ENCODE results near the gene SRCIN1.
A peak's percentile ranks its signal among the peaks of the same experiment; 100 is the strongest.

The SRCIN1 gene

DNA sequence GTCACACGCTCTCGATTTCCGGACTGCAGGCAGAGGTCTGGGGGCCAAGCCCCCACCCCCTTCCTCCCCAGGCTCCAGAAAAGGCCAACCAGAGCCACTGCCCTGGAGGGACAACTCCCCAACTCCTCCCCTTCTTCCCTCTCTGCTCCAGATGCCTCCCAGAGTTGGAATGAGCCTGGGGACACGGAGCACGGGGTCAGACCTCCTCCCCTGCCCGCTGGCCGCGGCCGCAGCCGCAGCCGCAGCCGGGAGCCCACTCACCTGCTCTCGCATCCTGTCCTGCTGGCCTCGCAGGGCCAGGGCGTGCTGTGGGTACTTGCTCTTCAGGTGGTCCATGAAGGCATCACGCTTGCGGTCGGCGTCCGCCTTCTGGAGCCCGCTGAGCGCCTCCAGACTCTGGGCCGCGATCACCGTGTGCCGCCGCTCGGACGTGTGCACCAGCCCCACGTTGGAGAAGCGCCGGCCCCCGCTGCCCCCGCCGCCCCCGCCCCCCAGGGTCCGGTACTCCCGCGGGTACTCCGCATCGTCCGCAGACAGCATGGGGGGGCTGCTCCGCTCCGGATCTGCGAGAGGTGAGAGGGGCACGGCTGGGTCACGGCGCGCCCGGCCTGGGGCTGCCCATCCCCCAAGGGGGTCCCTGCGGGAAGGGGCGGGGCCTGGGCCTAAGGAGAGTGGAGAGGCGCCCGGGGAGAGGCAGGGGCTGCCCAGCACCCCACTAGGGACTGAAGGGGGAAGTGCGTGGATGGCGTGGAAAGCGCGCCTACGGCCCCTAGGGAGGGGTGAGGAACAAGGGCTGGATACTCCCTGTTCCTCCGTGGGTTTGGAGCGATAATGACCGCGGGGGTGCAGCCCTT is 27.3 kb downstream of the SRCIN1 start:
- Histone ChIP-seq H3K4me3 (ENCODE audit: extremely low read depth, insufficient read depth, low read length, poor library complexity, severe bottlenecking) (peak overlapping the region; percentile 23), H3K4me1 (ENCODE audit: control insufficient read depth, insufficient read depth, low read length, poor library complexity, severe bottlenecking) (peaks cover 19% of the 10 kb centered on the region), H3K36me3 (ENCODE audit: control insufficient read depth, insufficient read depth, low read length) (no peaks in the 10 kb centered on the region), H3K9me3 (ENCODE audit: control insufficient read depth, low read length) (no peaks in the 10 kb centered on the region), H3K27ac (ENCODE audit: low read depth, low read length, severe bottlenecking) (no peak overlapping the region)
- WGBS, 2 experiments (ENCODE audit: insufficient coverage in 2 of 2), result 1 to 2% methylated on average over 28 to 44 of the region's 63 CpGs

DNA sequence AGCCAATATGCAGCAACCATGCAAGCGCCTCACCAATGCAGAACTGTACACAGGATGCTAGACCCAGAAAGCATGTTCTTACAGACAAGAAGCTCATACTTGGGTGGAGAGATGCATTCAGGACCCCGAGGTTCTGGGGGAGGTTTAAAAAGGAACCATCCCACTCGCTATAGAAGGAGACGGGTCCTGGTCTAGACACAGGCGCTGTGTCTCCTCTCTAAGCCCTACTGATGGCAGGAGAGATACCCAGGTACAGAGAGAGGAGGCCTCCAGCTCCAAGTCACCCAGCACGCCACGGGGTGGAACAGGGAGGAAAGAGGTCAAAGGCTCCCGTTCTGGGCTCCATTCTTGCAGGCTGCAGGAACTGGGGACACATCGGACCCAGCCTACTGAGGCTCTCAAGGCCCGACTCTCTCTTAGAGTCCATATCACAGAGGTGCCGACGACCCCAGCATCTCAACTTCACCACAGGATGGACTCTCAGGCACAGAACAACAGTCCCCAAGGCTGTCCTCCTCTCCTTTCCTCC is 28.0 kb downstream of the SRCIN1 start:
- H3K4me3 ChIP-seq (ENCODE audit: extremely low read depth, insufficient read depth, low read length, poor library complexity, severe bottlenecking), result peak overlapping the region; percentile 23
- H3K27ac ChIP-seq (ENCODE audit: low read depth, low read length, severe bottlenecking), result no peak overlapping the region
- WGBS, 2 experiments (ENCODE audit: insufficient coverage in 2 of 2), result 34 to 53% methylated on average over 11 to 12 of the region's 12 CpGs

GRCh38 chr17:38577244-38577643 is 28.5 kb downstream of the SRCIN1 start:
- Histone ChIP-seq H3K4me3 (ENCODE audit: extremely low read depth, insufficient read depth, low read length, poor library complexity, severe bottlenecking) (no peak overlapping the region), H3K4me1 (ENCODE audit: control insufficient read depth, insufficient read depth, low read length, poor library complexity, severe bottlenecking) (peaks cover 22% of the 10 kb centered on the region), H3K9me3 (ENCODE audit: control insufficient read depth, low read length) (no peaks in the 10 kb centered on the region), H3K36me3 (ENCODE audit: control insufficient read depth, insufficient read depth, low read length) (no peaks in the 10 kb centered on the region), H3K27ac (ENCODE audit: low read depth, low read length, severe bottlenecking) (no peak overlapping the region)
- WGBS, 2 experiments (ENCODE audit: insufficient coverage in 2 of 2), result 71 to 80% methylated on average over 1 to 3 of the region's 3 CpGs

More for the DNA sequence above, 28.0 kb downstream of the SRCIN1 start:
- Histone ChIP-seq H3K4me1 (ENCODE audit: control insufficient read depth, insufficient read depth, low read length, poor library complexity, severe bottlenecking) (peaks cover 22% of the 10 kb centered on the region), H3K36me3 (ENCODE audit: control insufficient read depth, insufficient read depth, low read length) (no peaks in the 10 kb centered on the region), H3K9me3 (ENCODE audit: control insufficient read depth, low read length) (no peaks in the 10 kb centered on the region)

GRCh38 chr17:38575781-38576180 is 30.0 kb downstream of the SRCIN1 start:
- H3K9me3 ChIP-seq (ENCODE audit: control insufficient read depth, low read length), result no peaks in the 10 kb centered on the region
- no peak overlapping the region for H3K27ac ChIP-seq (ENCODE audit: low read depth, low read length, severe bottlenecking)
- no peak overlapping the region for H3K4me3 ChIP-seq (ENCODE audit: extremely low read depth, insufficient read depth, low read length, poor library complexity, severe bottlenecking)
- 36 to 70% methylated on average over 1 of the region's 5 CpGs for WGBS, 2 experiments (ENCODE audit: insufficient coverage in 2 of 2)
- peaks cover 26% of the 10 kb centered on the region for H3K4me1 ChIP-seq (ENCODE audit: control insufficient read depth, insufficient read depth, low read length, poor library complexity, severe bottlenecking)
- no peaks in the 10 kb centered on the region for H3K36me3 ChIP-seq (ENCODE audit: control insufficient read depth, insufficient read depth, low read length)

- Histone ChIP-seq H3K27ac (ENCODE audit: low read depth, low read length, severe bottlenecking) (no peak overlapping the region), H3K9me3 (ENCODE audit: control insufficient read depth, low read length) (no peaks in the 10 kb centered on the region), H3K4me3 (ENCODE audit: extremely low read depth, insufficient read depth, low read length, poor library complexity, severe bottlenecking) (no peak overlapping the region), H3K36me3 (ENCODE audit: control insufficient read depth, insufficient read depth, low read length) (no peaks in the 10 kb centered on the region), H3K4me1 (ENCODE audit: control insufficient read depth, insufficient read depth, low read length, poor library complexity, severe bottlenecking) (peaks cover 21% of the 10 kb centered on the region)
- 50 to 65% methylated on average over 8 to 9 of the region's 13 CpGs for WGBS, 2 experiments (ENCODE audit: insufficient coverage in 2 of 2)
Measured at GRCh38 chr17:38574712-38575111, 31.0 kb downstream of the SRCIN1 start.

DNA sequence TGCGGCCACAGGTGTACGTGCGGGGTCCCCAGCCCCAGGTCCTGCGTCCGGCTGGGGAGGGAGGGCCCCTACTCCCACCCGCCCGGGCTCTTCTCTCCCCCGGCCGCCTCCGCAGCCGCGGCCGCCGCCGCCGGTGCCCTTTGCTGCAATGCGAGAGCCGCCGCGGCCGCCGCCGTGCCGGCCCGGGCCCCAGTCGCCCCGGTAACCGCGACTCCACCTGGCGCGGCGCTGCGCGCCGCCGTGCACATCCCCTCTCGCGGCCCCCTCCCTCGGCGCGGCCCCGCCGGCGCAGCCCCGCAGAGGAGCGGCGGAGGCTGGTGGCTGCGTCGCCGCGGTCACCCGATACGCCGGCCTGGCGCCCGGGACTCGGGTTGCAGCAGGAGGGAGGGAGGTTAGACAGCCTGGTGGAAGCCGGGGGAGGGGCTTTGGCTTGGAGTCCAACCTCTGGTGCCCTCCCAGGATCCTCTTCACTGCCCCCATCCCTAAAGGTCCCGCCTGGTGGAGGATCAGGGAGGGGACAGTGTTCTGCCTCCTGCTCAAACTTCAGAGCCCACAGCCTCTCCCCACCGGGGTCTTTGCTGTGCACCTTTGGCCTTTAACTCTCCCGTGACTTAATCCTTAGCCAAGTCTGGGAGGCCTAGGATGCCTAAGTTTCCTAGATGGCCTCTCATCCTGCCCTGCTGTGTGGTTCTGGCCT is 32.9 kb downstream of the SRCIN1 start:
- H3K4me1 ChIP-seq (ENCODE audit: control insufficient read depth, insufficient read depth, low read length, poor library complexity, severe bottlenecking), result peaks cover 11% of the 10 kb centered on the region
- H3K27ac ChIP-seq (ENCODE audit: low read depth, low read length, severe bottlenecking), result no peak overlapping the region
- no peaks in the 10 kb centered on the region for H3K36me3 ChIP-seq (ENCODE audit: control insufficient read depth, insufficient read depth, low read length)
- WGBS, 2 experiments (ENCODE audit: insufficient coverage in 2 of 2), result 0 to 1% methylated on average over 12 to 25 of the region's 61 CpGs
- peak overlapping the region; percentile 27 for H3K4me3 ChIP-seq (ENCODE audit: extremely low read depth, insufficient read depth, low read length, poor library complexity, severe bottlenecking)
- H3K9me3 ChIP-seq (ENCODE audit: control insufficient read depth, low read length), result no peaks in the 10 kb centered on the region

DNA sequence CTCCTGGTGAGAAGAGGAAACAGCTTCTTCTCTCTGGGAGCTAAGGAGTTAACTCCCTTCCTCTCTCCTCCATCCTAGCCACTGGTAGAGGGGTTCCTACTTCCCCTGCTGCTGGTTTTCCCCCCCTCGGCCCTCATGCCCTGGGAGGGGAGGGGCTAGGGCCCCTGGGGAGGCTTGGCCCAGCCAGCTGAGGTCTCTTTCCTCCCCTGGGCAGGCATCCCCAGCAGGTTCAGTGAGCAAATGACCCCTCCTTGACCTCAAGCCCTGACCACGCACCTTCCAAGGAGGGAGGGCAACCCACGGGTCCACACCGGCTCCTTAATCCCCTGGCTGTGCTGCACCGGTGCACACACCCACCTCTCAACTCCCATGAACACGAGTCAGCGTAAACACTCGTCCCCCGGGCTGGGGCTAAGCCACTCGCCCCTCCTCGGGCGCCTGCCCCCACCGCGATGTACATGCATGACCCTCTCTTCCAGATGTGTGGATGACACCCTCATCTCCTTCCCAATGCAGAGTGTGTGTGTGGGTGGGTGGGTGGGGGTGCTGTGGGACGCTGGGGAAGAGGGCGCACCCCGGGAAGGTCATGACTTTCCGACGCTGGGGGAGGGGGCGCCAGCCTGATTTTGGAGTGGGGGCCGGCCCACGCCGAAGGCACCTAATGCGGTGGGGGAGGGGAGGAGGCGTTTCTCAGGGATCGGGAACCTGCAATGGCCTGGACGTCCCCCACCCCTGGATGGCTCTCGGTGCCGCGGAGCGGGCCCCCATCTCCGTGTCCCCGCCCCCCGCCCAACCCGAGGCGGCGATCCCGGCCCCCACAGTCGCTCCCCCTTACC is 33.7 kb downstream of the SRCIN1 start:
- Histone ChIP-seq H3K9me3 (ENCODE audit: control insufficient read depth, low read length) (no peaks in the 10 kb centered on the region), H3K4me3 (ENCODE audit: extremely low read depth, insufficient read depth, low read length, poor library complexity, severe bottlenecking) (peak overlapping the region; percentile 27), H3K4me1 (ENCODE audit: control insufficient read depth, insufficient read depth, low read length, poor library complexity, severe bottlenecking) (peaks cover 7% of the 10 kb centered on the region), H3K36me3 (ENCODE audit: control insufficient read depth, insufficient read depth, low read length) (no peaks in the 10 kb centered on the region), H3K27ac (ENCODE audit: low read depth, low read length, severe bottlenecking) (no peak overlapping the region)
- WGBS, 2 experiments (ENCODE audit: insufficient coverage in 2 of 2), result 3 to 6% methylated on average over 12 to 17 of the region's 39 CpGs

DNA sequence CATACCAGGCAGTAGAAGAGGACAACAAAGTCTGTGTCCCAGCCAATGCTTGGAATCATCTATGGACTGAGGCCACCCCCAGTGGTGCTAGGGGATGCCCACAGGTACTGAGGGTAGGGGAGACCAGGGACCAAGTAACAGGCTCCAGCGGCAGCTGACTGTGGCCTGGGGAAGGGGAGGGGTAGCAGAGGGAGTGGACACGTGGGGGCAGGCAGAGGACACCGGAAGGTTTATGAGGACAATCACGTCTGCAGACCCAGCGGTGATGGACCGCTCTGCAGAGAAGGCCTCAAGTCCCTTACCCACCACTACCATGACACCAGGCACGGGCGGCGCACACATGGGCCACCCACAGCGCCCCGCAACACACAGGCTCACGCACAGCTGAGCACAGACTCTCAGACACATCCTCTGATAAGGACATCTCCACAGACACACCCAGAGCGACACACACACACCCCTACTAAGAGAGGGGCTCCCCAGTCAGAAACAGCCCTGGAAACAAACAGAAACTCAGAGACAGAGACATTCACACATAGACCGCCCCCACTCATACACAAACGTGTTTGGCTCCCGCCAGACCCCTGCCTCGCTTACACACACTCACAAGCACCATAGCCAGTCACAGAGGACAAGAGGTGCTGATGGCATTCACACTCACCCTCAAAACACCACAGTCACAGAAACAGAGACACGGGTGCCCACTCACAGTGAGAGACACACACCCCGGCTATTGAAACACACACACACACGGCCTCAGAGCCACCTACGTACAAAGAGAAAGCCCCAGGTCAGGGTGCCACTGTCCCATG is 35.8 kb downstream of the SRCIN1 start:
- peaks cover 15% of the 10 kb centered on the region for H3K4me1 ChIP-seq (ENCODE audit: control insufficient read depth, insufficient read depth, low read length, poor library complexity, severe bottlenecking)
- WGBS, 2 experiments (ENCODE audit: insufficient coverage in 2 of 2), result 79 to 81% methylated on average over 10 to 12 of the region's 21 CpGs
- H3K36me3 ChIP-seq (ENCODE audit: control insufficient read depth, insufficient read depth, low read length), result no peaks in the 10 kb centered on the region
- no peak overlapping the region for H3K4me3 ChIP-seq (ENCODE audit: extremely low read depth, insufficient read depth, low read length, poor library complexity, severe bottlenecking)
- H3K9me3 ChIP-seq (ENCODE audit: control insufficient read depth, low read length), result no peaks in the 10 kb centered on the region
- H3K27ac ChIP-seq (ENCODE audit: low read depth, low read length, severe bottlenecking), result no peak overlapping the region

GRCh38 chr17:38568845-38569510 is 36.8 kb downstream of the SRCIN1 start:
- H3K4me1 ChIP-seq (ENCODE audit: control insufficient read depth, insufficient read depth, low read length, poor library complexity, severe bottlenecking), result peaks cover 21% of the 10 kb centered on the region
- 93% methylated on average over 7 to 8 of the region's 9 CpGs for WGBS, 2 experiments (ENCODE audit: insufficient coverage in 2 of 2)
- no peak overlapping the region for H3K4me3 ChIP-seq (ENCODE audit: extremely low read depth, insufficient read depth, low read length, poor library complexity, severe bottlenecking)
- H3K36me3 ChIP-seq (ENCODE audit: control insufficient read depth, insufficient read depth, low read length), result no peaks in the 10 kb centered on the region
- no peak overlapping the region for H3K27ac ChIP-seq (ENCODE audit: low read depth, low read length, severe bottlenecking)
- H3K9me3 ChIP-seq (ENCODE audit: control insufficient read depth, low read length), result no peaks in the 10 kb centered on the region
